H1 (cell line): ENCODE measurements around the gene RABL6. TPM values are rescaled to one million over a fixed set of nuclear protein-coding genes. Genes with fewer than 3 reads are reported as not detected.

Experiments used
- CTCF ChIA-PET: fragments of 300-600 bp; sonication (Branson Sonifier 250); formaldehyde crosslinking; loops from one replicate; lab custom pipeline; 2021; ENCODE audit not compliant: partially characterized antibody; lab: Charles Lee
- POLR2A ChIA-PET: fragments of 300-600 bp; sonication (Branson Sonifier 250); formaldehyde crosslinking; loops from one replicate; lab custom pipeline; 2021; ENCODE audit warnings: inconsistent platforms; ENCODE audit not compliant: partially characterized antibody; lab: Charles Lee
- DNase-seq, 2 experiments: peaks; one replicate each; pipeline versions ENCODE4 v3.0.0 to v3.0.0-alpha.2; 2010 to 2022; ENCODE audit warnings: low spot score in 2 of 2, low read depth in 1 of 2, mixed read lengths in 1 of 2
- FAIRE-seq: peaks from 2 replicates; lab custom pipeline; 2011; peaks lifted over from hg19 to GRCh38; lab: Jason Lieb, UNC
- H2AFZ ChIP-seq: 2 replicates; pipeline ENCODE4 v1.8.1; 2012; ENCODE audit warnings: low read length, inconsistent platforms
- H2AK5ac ChIP-seq: 2 replicates; pipeline ENCODE4 v1.6.1; 2013; ENCODE audit warnings: low read depth, low read length
- H2BK120ac ChIP-seq: replicated peaks from 2 replicates; pipeline ENCODE3; 2013; ENCODE audit warnings: low read depth, low read length, inconsistent platforms
- H2BK12ac ChIP-seq: 2 replicates; pipeline ENCODE4 v1.6.1; 2013; ENCODE audit warnings: low read depth, low read length
- H2BK15ac ChIP-seq: 2 replicates; pipeline ENCODE4 v1.6.1; 2013; ENCODE audit warnings: low read length
- H2BK20ac ChIP-seq: 2 replicates; pipeline ENCODE4 v1.6.1; 2013; ENCODE audit warnings: low read length
- H2BK5ac ChIP-seq: 2 replicates; pipeline ENCODE4 v1.6.1; 2013; ENCODE audit warnings: low read depth, low read length
- H3K14ac ChIP-seq: 2 replicates; pipeline ENCODE4 v1.6.1; 2013; ENCODE audit warnings: inconsistent platforms; ENCODE audit not compliant: insufficient read length
- H3K18ac ChIP-seq: 2 replicates; pipeline ENCODE4 v1.6.1; 2013; ENCODE audit warnings: low read length; ENCODE audit errors: extremely low read depth
- H3K23ac ChIP-seq: 2 replicates; pipeline ENCODE4 v1.6.1; 2013; ENCODE audit warnings: inconsistent platforms; ENCODE audit not compliant: insufficient read length
- H3K23me2 ChIP-seq: 2 replicates; pipeline ENCODE4 v1.6.1; 2013; ENCODE audit warnings: low read depth, low read length
- H3K27ac ChIP-seq: 2 replicates; pipeline ENCODE4 v1.6.1; 2011; ENCODE audit warnings: low read depth, low read length, inconsistent platforms
- H3K27me3 ChIP-seq, 4 experiments: replicated peaks in 1 of 4; 1 replicate in 1 of 4; 2 replicates in 3 of 4; pipeline versions ENCODE4 v1.6.1 to v1.8.1; 2011 to 2013; ENCODE audit warnings: low read length in 3 of 4, mild to moderate bottlenecking in 3 of 4, inconsistent platforms in 2 of 4, mixed read lengths in 2 of 4, moderate library complexity in 1 of 4; ENCODE audit not compliant: control insufficient read depth in 3 of 4, insufficient read depth in 3 of 4; ENCODE audit errors: extremely low read depth in 1 of 4
- H3K36me3 ChIP-seq, 4 experiments: 2 replicates each; pipeline versions ENCODE4 v1.6.1 to v1.8.1; 2011 to 2013; ENCODE audit warnings: mild to moderate bottlenecking in 4 of 4, low read length in 3 of 4, moderate library complexity in 2 of 4, control low read depth in 1 of 4, inconsistent platforms in 1 of 4; ENCODE audit not compliant: insufficient read depth in 4 of 4, control insufficient read depth in 2 of 4
- H3K4ac ChIP-seq: replicated peaks from 2 replicates; pipeline ENCODE3; 2013; ENCODE audit warnings: low read length, low read depth, mixed read lengths, inconsistent platforms; ENCODE audit not compliant: insufficient read length
- H3K4me1 ChIP-seq, 4 experiments: replicated peaks in 1 of 4; 1 replicate in 1 of 4; 2 replicates in 3 of 4; pipeline versions ENCODE4 v1.6.1 to v1.8.1; 2011 to 2013; ENCODE audit warnings: low read length in 3 of 4, inconsistent platforms in 2 of 4, mixed read lengths in 1 of 4; ENCODE audit not compliant: insufficient read depth in 4 of 4, control insufficient read depth in 3 of 4
- H3K4me2 ChIP-seq, 2 experiments: 2 replicates each; pipeline versions ENCODE4 v1.6.1 to v1.8.1; 2011 to 2013; ENCODE audit warnings: low read depth in 2 of 2, low read length in 2 of 2, control low read depth in 1 of 2, inconsistent platforms in 1 of 2, mild to moderate bottlenecking in 1 of 2; ENCODE audit not compliant: insufficient read depth in 1 of 2
- H3K4me3 ChIP-seq, 4 experiments: fragments of 200-600, 300-600 bp in 1 of 4; sonication (generic), shearing (Covaris generic), sonication (Bioruptor Twin) in 1 of 4; 2 replicates each; pipeline versions ENCODE4 v1.5.1 to v1.8.1; 2011 to 2016; ENCODE audit warnings: low read length in 4 of 4, low read depth in 3 of 4, control low read depth in 2 of 4, inconsistent platforms in 2 of 4, mild to moderate bottlenecking in 2 of 4, mixed read lengths in 1 of 4, moderate library complexity in 1 of 4; ENCODE audit not compliant: insufficient read depth in 2 of 4; ENCODE audit errors: extremely low read depth in 1 of 4
- H3K56ac ChIP-seq: replicated peaks from 2 replicates; pipeline ENCODE3; 2013; ENCODE audit warnings: low read depth, mild to moderate bottlenecking, mixed read lengths, low read length, inconsistent platforms; ENCODE audit not compliant: insufficient read length
- H3K79me1 ChIP-seq: 2 replicates; pipeline ENCODE4 v1.6.1; 2013; ENCODE audit warnings: low read depth, low read length, control low read depth
- H3K79me2 ChIP-seq, 2 experiments: 2 replicates each; pipeline versions ENCODE4 v1.6.1 to v1.8.1; 2012 to 2013; ENCODE audit warnings: low read length in 2 of 2, mild to moderate bottlenecking in 2 of 2, inconsistent platforms in 1 of 2; ENCODE audit not compliant: insufficient read depth in 2 of 2, control insufficient read depth in 1 of 2
- H3K9ac ChIP-seq, 4 experiments: replicated peaks in 1 of 4; 1 replicate in 1 of 4; 2 replicates in 3 of 4; pipeline versions ENCODE4 v1.6.1 to v1.8.1; 2011 to 2013; ENCODE audit warnings: low read depth in 3 of 4, low read length in 3 of 4, control low read depth in 2 of 4, mild to moderate bottlenecking in 2 of 4, moderate library complexity in 2 of 4, inconsistent platforms in 1 of 4; ENCODE audit errors: extremely low read depth in 1 of 4
- H3K9me3 ChIP-seq, 2 experiments: 2 replicates each; pipeline versions ENCODE4 v1.6.1 to v1.8.1; 2012 to 2013; ENCODE audit warnings: mild to moderate bottlenecking in 2 of 2, moderate library complexity in 2 of 2, control low read depth in 1 of 2, inconsistent platforms in 1 of 2, low read depth in 1 of 2, low read length in 1 of 2, mixed read lengths in 1 of 2; ENCODE audit not compliant: insufficient read depth in 2 of 2
- H4K20me1 ChIP-seq, 2 experiments: replicated peaks in 1 of 2; 2 replicates each; pipeline versions ENCODE3 to v1.8.1; 2011 to 2013; ENCODE audit warnings: inconsistent platforms in 2 of 2, low read length in 2 of 2, mild to moderate bottlenecking in 1 of 2; ENCODE audit not compliant: insufficient read depth in 2 of 2, control insufficient read depth in 1 of 2
- H4K5ac ChIP-seq: 2 replicates; pipeline ENCODE4 v1.6.1; 2013; ENCODE audit warnings: low read length, low read depth, mixed read lengths, inconsistent platforms; ENCODE audit not compliant: insufficient read length
- H4K8ac ChIP-seq: 2 replicates; pipeline ENCODE4 v1.8.0; 2013; ENCODE audit warnings: mild to moderate bottlenecking, moderate library complexity, low read length, inconsistent platforms; ENCODE audit not compliant: insufficient read depth; ENCODE audit errors: extremely low read depth
- H4K91ac ChIP-seq: replicated peaks from 2 replicates; pipeline ENCODE3; 2013; ENCODE audit warnings: low read length, mixed read lengths, inconsistent platforms; ENCODE audit not compliant: insufficient read length
- ATF3 ChIP-seq: IDR thresholded peaks from 2 replicates; pipeline ENCODE4 v1.6.1; 2011; ENCODE audit warnings: low read depth, mild to moderate bottlenecking, low read length; ENCODE audit not compliant: insufficient read depth
- BACH1 ChIP-seq: IDR thresholded peaks from 2 replicates; pipeline ENCODE4 v1.6.1; 2012; ENCODE audit warnings: low read length, improper control_type of control experiment
- CEBPB ChIP-seq: IDR thresholded peaks from 2 replicates; pipeline ENCODE4 v1.6.1; 2012; ENCODE audit warnings: low read depth, low read length
- FOSL1 ChIP-seq: IDR thresholded peaks from 2 replicates; pipeline ENCODE4 v1.6.1; 2011; ENCODE audit warnings: mild to moderate bottlenecking, low read depth, low read length, moderate library complexity; ENCODE audit not compliant: insufficient read depth
- HDAC2 ChIP-seq, 2 experiments: fragments of 300-600 bp in 1 of 2; sonication (generic) in 1 of 2; IDR thresholded peaks; 2 replicates each; pipeline ENCODE4 v1.6.1; 2011 to 2012; ENCODE audit warnings: low read depth in 2 of 2, low read length in 2 of 2, mild to moderate bottlenecking in 2 of 2, moderate library complexity in 2 of 2, borderline replicate concordance in 1 of 2, inconsistent platforms in 1 of 2
- POLR2A ChIP-seq, 2 experiments: IDR thresholded peaks; 1 replicate in 1 of 2; 2 replicates in 1 of 2; pipeline ENCODE4 v1.6.1; 2011; ENCODE audit warnings: low read depth in 2 of 2, low read length in 2 of 2, mild to moderate bottlenecking in 2 of 2; ENCODE audit errors: control extremely low read depth in 1 of 2
- POU5F1 ChIP-seq: IDR thresholded peaks from 2 replicates; pipeline ENCODE4 v1.6.1; 2011; ENCODE audit warnings: low read depth, mild to moderate bottlenecking, low read length, moderate library complexity
- RFX5 ChIP-seq: IDR thresholded peaks from 2 replicates; pipeline ENCODE4 v1.6.1; 2011; ENCODE audit warnings: low read depth, low read length, improper control_type of control experiment, borderline replicate concordance
- SIN3A ChIP-seq, 2 experiments: IDR thresholded peaks in 1 of 2; conservative IDR thresholded peaks in 1 of 2; 2 replicates each; pipeline ENCODE4 v1.6.1; 2011 to 2012; ENCODE audit warnings: low read length in 2 of 2, improper control_type of control experiment in 1 of 2, low read depth in 1 of 2, mild to moderate bottlenecking in 1 of 2
- TAF1 ChIP-seq: IDR thresholded peaks from 2 replicates; pipeline ENCODE4 v1.6.1; 2011; ENCODE audit warnings: mild to moderate bottlenecking, low read depth, low read length
- ZNF274 ChIP-seq: IDR thresholded peaks from 2 replicates; pipeline ENCODE4 v1.7.0; 2012; ENCODE audit warnings: low read length, borderline replicate concordance; ENCODE audit errors: extremely low read depth
- WGBS, 2 experiments: shearing (Covaris generic) in 1 of 2; methylation state at CpG; one replicate each; pipeline versions ENCODE4 v1.1.6 to v1.1.7; 2013 to 2015; ENCODE audit warnings: low lambda C conversion rate in 2 of 2, mixed read lengths in 2 of 2, inconsistent platforms in 1 of 2, low coverage in 1 of 2, missing lambda C conversion rate in 1 of 2; ENCODE audit not compliant: insufficient replicate concordance in 2 of 2, insufficient coverage in 1 of 2, insufficient read length in 1 of 2; ENCODE audit errors: extremely low coverage in 1 of 2, missing lambda C conversion rate in 1 of 2; 5-methylcytosine and 5-hydroxymethylcytosine counted together
- polyA plus RNA-seq, 7 experiments: library from polyadenylated mRNA; depleted of rRNA in 3 of 7; stranded (reverse) in 5 of 7; unstranded in 2 of 7; fragments of >200 nt in 5 of 7; fragments of 200-250 nt in 2 of 7; gene quantifications; 1 replicate in 5 of 7; 2 replicates in 1 of 7; 4 replicates in 1 of 7; pipeline versions ENCODE4 v1.2.1 to v1.2.3, GENCODE V29; 2011 to 2013; ENCODE audit warnings: missing spikeins in 2 of 7, mixed read lengths in 2 of 7
- total RNA-seq: library from RNA; stranded (reverse); fragmentation: NEBNext Ultra II Directional; extraction: Animal tissue kit (Norgen Biotek cat#: 25700); gene quantifications from 2 replicates; pipeline ENCODE4 v1.2.1, GENCODE V29; 2021

Gene RABL6
- total and polyA plus RNA-seq, 2 of the 8 experiments (the other 6 are each of a cell fraction or from before 2014, with no cell fraction given) = 70.1 to 130 TPM

DNA sequence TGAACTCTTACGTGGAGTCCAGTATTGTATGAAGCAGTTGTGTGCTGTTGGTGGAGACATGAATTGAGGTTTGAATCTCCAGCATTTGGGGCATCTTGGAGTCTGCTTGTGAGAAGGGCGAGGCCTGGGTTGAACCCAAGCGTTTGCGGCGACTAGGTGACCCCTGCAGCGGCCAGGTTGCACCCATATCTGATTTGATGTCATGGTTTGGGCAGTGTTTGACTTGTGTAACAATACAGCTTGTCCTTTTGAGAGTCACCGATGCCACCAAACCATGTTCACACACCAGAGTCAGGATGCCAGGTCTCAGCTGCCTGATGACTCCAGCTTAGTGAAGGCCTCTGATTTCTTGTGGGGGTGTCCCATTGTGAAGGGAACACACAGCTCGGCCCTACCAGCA, 80.7 kb downstream of the RABL6 start:
- Histone ChIP-seq H3K23ac (no peak overlapping the region), H4K8ac (no peak overlapping the region), H2AFZ (no peak overlapping the region), H3K79me2 (peaks cover 17 to 65% of the 10 kb centered on the region in 2 experiments; a peak in 3 of 4 replicates), H2BK12ac (no peak overlapping the region), H3K9ac (no peak overlapping the region), H3K14ac (no peak overlapping the region), H2BK120ac (no peak overlapping the region), H3K9me3 (no peaks in the 10 kb centered on the region), H2BK5ac (no peak overlapping the region), H3K36me3 (peaks cover 0 to 14% (median 0%) of the 10 kb centered on the region in 4 experiments; a peak in 2 of 8 replicates), H2BK15ac (no peak overlapping the region), H3K4ac (no peak overlapping the region), H2AK5ac (no peak overlapping the region), H3K4me2 (no peak overlapping the region), H4K5ac (no peak overlapping the region), H4K20me1 (peaks cover 9 to 16% of the 10 kb centered on the region in 2 experiments), H3K4me1 (peaks cover 0 to 6% (median 2%) of the 10 kb centered on the region in 4 experiments; a peak in 4 of 7 replicates), H4K91ac (no peak overlapping the region), H3K79me1 (peaks cover 13% of the 10 kb centered on the region), H3K56ac (no peak overlapping the region), H3K27me3 (no peaks in the 10 kb centered on the region), H2BK20ac (no peak overlapping the region), H3K27ac (no peak overlapping the region), H3K23me2 (peaks cover 5% of the 10 kb centered on the region; the same call in 1 of the 2 replicates), H3K18ac (no peak overlapping the region), H3K4me3 (no peak overlapping the region)
- DNase-seq (no peak), FAIRE-seq (no peak)
- TF ChIP-seq POU5F1 (no peak), TAF1 (no peak), BACH1 (no peak), RFX5 (no peak), SIN3A (conservative IDR thresholded peaks at IDR 0.05 in 1 of 2, IDR thresholded peaks at IDR 0.05 in 1 of 2; ENCODE audit: low read depth in 1 of 2, low read length in 2 of 2) (no peak), HDAC2 (IDR thresholded peaks at IDR 0.05; ENCODE audit: borderline replicate concordance in 1 of 2, low read depth in 2 of 2, low read length in 2 of 2) (no peak), POLR2A (IDR thresholded peaks at IDR 0.05; ENCODE audit: control extremely low read depth in 1 of 2, low read depth in 2 of 2, low read length in 2 of 2) (no peak), FOSL1 (no peak), ZNF274 (no peak), CEBPB (no peak), ATF3 (no peak)
- CTCF ChIA-PET = interaction anchor here (0.9 to 1.7 kb wide), 5 partner anchors 9 to 176 kb away, joined by 3 to 6 read pairs (median 3); no protein-coding TSS in a partner anchor
- WGBS, 2 experiments = 83% methylated on average over 8 of the region's 8 CpGs; no CpG with 5 or more reads in 1 of the 2 experiments
- POLR2A ChIA-PET = interaction anchor here (1.0 to 2.7 kb wide), 4 partner anchors 10 to 48 kb away, joined by 3 to 10 read pairs (median 4); no protein-coding TSS in a partner anchor
